GM21528 (cell line): Measurements from ENCODE around the gene ETFA.
"Not testable (repeated sequence)": the region's sequence is repeated elsewhere in the genome, so short reads cannot be mapped to it uniquely, and the experiment has no call there.

Experiments
- ATAC-seq: cut with Tn5 transposase; IDR thresholded peaks from one replicate; pipeline ENCODE4 v1.9.1; 2021; ENCODE audit warnings: mild to moderate bottlenecking, moderate library complexity; ENCODE audit not compliant: unreplicated experiment, low FRiP score

Gene ETFA

DNA sequence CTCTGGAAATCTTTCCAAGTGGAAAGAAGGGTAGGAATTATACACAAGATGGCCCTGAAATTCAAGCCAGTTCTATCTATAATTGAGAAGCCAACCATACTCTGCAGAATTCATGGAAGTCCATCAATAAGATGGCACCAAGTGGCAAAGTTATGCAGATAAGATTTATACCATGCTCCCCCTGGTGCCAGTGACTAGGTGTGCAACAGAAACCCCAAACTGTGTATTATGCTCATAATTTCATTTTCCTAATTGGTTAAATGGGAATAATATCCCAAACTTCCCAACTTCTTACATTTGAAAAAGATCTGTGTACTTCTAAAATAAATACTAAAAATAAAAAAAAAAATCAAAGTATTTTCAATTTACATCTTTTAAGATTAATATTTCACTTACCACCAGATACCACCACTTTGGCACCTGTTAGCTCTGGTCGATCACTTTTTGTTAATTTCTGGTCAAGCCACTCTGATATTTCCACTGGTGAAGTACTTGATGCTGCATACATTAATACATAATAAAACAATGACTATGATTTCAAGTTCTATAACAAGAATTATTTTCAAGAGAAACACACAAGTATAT lies 25.9 kb downstream of the ETFA start:
- no peak for ATAC-seq

DNA sequence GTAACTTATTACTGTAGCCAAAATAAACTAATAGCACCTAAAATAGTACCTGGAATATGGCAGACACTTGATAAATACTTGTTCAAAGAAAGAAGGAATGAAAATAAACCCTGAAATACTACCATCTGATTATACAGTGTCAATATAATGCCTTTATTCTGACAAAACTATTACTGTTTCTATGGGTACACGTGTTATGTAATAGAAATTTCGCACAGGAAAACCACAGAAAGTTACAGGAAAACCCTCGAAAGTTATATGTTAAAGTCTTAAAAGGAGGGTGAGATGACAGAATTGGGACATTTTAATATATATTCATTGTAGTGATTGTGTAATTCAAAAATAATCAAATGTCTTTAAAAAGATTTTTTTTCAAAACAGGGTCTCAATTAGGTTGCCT lies 28.8 kb downstream of the ETFA start:
- ATAC-seq = no peak

DNA sequence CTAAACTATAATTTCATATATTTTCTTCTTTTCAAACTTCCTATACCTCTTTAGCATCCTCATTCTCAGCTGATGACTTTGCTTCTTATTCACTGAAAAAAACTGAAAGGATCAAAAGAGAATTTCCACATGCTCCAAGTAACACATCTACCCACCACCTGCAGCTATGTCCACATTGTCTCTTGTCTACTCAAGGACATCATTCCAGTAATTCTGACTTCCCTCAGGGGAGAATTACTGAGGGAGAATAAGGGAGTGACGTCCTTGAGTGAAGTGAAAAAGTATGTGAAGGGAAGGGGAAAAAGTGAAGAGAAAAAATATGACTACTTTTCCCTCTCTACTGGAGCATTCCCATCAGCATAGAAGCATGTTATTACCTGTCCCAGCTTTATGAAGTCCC lies 32.6 kb downstream of the ETFA start:
- ATAC-seq = no peak

DNA sequence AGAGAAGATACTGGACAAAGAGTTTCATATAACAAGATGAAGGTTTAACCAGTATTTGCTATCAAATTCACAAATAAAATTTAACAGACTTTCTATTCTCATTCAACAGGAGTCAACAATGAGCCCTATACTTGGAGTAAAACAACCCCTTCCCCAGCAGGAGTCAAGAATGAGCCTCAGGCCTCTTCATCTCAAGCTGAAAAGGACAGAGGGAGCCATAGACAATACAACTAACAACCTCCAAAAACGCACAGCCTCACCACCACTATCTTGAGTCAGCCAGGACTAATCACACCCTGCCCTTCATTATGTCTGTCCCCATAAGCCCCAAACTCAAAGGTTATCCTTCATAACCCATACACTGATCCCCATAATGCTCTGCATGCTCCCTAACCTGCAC lies 36.4 kb downstream of the ETFA start:
- ATAC-seq = no peak

DNA sequence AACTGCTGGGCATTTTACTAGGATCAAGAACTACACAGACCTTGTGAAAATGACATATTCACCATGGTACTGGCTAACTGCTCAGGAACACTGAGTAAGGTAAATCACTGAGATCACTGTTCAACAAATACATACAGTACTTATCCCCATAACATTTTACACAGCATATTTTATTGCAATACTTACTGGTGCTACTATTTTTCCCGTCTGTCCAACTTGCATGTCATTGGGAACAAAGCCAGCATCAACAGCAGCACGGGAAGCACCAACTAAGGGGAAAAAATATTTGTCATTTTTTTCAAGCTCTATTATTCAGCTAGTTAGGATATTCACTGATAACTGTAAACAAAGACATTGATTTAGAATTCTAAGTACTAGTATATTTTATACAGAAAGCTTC lies 37.0 kb downstream of the ETFA start:
- no peak for ATAC-seq

DNA sequence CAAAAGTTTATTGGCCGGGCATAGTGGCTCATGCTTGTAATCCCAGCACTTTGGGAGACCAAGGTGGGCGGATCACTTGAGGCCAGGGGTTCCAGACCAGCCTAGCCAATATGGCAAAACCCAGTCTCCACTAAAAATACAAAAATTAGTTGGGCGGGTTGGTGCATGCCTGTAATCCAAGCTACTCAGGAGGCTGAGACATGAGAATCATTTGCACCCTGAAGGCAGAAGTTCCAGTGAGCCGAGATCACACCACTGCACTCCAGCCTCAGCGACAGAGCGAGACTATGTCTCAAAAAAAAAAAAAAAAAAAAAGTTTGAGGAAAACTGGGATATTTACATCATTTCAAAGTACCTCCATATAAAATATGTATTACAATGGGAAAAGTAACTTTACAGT lies 40.4 kb downstream of the ETFA start:
- ATAC-seq = no peak

DNA sequence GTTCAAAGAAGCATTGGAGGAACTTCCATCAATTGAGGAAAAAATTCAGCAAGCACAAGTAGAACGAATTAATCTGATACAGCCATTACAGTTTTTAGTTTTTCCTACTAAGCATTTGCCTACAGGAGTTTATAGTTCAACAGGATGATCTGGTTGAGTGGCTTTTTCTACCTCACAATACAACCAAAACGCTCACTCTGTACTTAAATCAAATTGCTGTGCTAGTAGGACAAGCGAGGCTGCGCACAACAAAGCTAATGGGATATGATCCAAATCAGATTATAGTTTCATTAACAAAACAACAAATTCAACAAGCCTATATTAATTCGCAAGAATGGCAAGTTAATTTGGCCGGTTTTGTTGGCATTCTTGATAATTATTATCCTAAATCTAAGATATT lies 44.2 kb downstream of the ETFA start:
- ATAC-seq = no peak

DNA sequence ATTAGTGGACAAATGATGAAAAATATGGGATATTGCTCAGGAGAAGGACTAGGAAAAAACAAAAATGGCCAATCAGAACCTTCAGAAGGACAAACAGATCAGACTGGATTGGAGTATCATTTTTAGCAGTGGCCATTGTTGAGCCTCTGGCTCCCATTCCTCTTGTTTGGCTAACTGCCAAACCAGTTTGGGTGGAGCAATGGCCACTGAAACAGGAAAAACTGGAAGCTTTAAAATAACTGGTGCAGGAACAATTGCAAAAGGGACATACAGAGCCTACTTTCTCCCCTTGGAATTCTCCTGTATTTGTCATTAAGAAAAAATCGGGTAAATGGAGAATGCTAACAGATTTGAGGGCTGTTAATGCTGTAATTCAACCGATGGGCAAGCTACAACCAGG lies 45.5 kb downstream of the ETFA start:
- ATAC-seq = not testable (repeated sequence)

DNA sequence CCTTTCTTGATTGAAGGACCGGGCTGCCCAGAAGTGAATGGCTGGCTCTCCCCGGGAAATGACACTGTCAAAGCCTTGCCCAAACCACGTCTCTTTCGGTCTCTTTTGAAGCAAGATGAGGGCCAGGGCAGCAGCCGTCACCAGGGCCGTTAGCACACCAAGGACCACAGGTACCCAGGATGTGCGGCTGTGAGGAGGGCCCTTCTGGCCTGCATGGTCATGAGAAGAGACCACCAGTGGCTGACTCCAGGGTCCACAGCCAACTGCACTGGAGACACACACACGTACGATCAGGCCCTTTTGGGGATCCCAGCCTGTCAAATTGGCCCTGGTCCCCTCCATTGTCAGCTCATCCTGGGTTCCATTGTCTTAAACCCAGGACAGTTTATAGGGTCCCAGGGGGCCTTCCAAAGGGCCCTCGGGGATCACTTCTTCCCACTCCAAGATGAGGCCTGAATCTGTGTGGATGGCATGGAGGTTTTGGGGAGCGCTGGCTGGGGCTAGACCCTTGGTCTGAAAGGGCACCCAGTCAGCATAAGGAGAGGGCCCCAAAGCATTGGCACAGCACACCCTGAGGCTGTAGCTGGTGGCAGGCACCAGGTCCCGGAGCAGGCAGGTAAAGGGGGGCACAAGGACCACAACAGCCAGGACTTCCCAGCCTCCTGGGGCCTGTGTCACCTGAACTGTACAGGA lies 50.9 kb downstream of the ETFA start:
- ATAC-seq = no peak

DNA sequence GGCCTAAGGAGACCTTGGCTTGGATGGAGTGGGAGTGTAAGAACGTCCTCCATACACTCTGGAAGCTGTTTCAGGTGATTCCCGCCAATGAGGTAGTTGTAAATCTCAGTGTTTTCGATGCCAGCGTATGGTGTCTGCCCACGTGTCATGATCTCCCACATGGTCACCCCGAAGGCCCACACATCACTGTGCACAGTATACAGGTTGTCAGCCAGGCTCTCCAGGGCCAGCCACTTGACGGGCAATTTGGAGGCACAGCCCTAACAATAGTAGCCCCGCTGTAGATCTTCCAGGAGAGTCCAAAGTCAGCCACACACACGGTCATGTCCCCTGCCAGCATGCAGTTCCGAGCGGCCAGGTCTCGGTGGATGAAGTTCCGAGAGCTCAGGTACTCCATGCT lies 51.9 kb downstream of the ETFA start:
- ATAC-seq = no peak

DNA sequence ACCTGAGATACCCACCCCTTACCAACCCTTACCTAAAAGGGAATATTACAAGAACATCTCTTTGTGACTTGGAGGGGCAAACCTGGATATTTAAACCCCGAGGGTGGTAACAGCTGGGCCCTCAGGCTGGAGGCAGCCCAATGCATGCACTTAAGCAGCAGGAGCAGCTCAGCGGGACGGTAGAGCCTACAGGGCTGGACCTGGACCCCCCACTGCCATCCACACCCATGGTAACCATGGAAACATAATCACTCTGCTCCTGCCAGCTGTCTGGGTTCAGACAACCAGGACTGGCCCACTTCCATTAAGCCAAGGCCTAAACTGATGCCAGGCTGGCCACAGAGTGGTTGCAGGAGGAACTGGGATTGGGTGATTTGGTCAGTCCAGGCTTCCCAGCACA lies 52.8 kb downstream of the ETFA start:
- no peak for ATAC-seq

DNA sequence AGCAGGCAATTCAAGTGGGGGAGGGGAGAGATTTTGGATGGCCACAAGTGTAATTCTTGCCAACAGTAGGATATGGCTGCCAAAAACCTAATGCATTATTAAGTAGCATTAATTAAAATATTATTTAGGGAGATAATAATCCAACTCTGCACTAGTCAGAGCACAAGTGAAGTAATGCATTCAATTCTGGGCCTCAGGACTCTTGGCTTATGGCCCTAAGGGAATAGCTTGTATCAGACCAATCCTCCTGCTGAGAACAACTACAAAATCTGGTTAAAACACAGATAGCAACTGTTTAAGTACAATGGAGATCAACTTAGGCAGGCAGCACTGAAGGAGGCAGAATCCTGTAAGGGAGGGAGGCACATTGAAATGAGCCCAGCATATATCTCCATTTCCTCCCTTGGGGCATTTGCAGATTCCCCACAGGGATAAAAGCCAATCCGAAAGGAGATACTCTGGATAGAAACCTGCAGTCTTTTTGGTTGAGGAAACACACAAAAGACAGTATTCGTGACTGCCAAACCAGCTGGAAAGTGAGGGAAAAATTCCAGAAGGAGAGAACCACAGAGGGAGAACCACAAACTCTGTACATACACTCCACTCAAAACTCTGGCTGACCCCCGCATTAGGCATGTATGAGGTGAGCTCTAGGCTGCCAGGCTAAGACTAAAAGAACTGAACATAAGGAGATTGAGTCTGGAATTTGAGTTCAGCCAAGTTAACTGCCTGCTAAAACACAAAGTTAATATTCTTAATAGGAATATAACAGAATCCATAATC lies 57.4 kb downstream of the ETFA start:
- no peak for ATAC-seq

DNA sequence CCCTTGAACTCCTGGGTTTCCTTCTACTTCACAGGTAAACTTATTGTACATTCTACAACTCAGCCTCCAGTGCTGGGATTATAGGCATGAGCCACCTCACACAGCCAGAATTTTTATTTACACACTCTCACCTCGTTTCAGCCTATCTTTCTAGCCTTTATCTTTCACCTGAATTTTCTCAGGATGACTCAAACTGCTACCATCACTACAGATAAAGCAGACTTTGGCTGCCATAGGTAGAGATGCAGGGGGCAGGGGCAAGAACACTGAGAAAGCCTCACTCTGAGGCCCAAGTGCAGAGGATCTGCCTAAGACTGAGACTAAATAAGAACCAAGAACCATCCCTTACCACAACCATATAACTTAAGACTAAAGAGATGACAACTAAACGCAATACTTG lies 59.0 kb downstream of the ETFA start:
- ATAC-seq = no peak

DNA sequence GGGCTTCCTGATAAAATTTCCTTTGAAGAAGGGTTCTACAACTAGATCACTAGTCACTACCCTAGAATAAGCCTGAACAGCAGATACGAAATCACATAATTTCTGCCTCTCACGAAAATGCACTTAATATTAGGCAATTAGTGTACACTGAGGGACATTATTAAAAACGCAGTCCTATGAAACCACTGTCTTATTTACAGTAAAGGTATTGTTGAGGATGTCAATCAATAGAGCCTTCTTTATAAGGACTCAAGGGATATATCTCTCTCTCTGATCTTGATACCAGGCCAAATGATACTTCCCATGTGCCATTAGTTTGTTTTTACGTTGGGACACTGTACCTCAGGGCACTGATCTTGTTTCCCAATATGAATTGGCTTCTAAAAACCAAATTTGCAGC lies 59.6 kb downstream of the ETFA start:
- ATAC-seq = no peak

DNA sequence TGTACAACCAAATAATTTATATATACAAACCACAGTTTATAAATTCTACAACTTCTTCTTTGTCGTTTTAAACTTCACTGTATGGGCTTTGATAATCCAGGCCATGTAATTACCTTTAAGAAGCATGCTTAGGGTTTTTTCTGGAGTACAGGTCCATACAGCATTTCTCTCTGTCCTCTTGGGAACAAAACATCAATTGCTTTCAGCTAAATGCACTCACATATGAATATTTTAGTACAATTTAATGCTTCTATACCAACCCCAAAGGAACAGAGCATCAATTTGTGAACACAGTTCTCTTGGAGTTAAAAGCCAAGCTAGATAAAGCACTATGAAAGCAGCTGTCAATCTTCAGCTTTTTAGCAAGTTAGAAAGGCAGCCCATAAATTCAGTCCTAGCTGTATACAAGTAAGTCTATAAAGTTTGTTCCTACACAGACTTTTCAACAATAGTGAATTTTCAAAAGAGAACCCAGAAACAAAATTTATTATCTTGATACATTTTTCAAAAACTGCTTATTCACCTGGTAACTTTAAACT lies 66.1 kb downstream of the ETFA start:
- ATAC-seq = no peak

DNA sequence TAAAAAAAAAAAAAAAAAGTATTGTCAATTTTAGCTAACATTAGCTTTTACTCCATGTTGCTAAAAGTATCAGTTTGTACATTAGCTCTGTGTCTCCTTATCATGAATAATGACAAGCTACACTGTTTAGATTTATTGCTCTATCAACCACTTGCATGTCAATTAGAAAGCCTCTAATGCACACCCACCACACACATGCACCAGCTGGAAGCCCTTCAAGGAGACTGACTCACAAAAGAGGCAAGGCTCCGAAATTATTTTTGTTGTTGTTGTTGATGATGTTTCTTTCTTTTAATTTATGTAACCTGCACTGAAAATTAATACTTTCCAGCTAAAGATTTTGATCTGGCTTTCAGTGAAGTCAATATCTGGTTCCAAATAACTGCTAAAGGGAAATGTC lies 71.5 kb downstream of the ETFA start:
- no peak for ATAC-seq

DNA sequence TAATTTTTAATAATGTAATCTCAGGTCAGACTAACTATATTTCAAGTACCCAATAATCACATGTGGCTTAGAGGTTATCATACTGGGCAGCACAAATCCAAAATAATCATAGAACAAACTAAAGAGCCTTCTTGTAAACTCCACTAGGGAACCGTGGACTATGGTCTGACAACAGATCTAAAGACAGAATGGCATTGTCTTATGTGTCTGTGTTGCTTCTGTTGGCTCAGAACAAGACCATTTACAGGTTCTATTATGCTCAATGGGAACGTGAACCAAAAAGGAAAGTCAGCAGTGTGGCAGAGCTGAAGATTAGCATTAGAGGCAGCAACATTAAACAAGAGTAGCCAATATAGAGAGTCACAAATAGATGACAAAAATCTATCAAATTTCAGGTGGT lies 74.9 kb downstream of the ETFA start:
- ATAC-seq = no peak

DNA sequence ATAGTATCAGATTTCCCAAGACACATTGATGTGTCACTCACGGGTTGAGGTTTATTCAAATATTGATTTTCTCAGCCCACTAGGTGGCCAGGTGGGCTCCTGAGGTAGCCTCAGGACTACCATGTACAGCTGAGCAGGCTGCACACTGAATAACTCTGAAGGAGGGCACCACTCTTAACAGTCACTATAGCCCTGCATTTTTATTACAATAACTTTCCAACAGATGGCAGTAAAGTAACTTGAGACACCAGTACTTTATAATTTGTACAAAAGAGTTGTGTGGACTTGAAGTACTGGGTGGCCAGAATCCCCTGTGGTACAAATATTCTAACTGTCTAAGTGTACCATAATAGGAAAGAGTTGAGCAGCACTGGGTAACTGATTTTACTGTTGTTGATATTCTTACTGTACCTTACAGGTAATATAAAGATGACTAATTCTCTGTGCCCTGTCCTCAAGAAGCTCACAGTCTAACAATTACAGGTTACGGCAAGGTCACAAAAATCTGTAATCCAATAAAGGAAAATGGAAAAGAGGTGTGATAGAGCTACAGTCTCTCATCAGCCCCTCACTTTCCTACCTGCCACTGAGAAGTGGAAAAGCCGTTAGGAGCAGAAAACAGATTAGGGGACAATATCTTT lies 76.0 kb downstream of the ETFA start:
- no peak for ATAC-seq

DNA sequence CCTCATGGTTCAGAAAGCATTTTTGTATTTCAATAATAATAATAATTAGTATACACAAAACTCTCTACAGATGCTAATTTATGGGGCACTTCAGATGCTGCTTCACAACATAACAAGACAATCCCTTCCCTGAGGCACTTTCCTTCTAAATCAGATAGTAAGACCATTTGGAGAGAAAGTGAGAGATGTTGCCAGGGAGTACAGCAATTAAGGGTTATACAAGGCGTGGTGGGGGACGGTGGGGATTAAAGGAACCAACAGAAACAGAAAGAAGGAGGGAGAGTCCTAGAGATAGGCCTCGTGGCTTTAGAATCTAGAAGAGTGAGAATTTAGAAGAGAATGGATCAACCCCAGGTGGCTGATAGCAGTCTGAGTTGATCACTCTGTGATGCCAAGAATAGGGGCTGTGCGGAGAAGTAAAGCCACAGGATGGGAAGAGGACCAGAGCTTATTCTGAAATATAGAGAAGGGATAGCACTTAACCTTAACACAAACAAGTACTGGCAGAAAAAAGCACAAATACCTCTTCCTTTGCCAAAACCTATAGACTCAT lies 76.9 kb downstream of the ETFA start:
- no peak for ATAC-seq

DNA sequence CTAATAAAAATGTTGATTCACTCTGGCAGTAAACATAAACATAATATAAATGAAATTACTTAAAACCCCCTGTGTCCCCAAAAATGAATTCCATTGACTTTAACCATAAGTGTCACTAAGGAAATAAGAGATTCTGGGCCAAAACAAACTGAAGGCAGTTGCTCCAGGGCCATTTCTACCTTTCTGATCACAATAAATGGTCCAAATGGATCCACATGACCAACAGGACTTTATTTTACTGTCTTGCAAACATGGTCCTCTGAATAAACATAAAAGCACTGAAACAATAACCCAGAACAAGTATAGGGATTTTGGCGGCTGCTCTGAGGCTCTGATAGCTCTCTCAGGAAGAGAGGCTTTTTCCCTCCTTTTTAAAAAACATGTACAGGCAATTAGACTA lies 77.3 kb downstream of the ETFA start:
- ATAC-seq = no peak

DNA sequence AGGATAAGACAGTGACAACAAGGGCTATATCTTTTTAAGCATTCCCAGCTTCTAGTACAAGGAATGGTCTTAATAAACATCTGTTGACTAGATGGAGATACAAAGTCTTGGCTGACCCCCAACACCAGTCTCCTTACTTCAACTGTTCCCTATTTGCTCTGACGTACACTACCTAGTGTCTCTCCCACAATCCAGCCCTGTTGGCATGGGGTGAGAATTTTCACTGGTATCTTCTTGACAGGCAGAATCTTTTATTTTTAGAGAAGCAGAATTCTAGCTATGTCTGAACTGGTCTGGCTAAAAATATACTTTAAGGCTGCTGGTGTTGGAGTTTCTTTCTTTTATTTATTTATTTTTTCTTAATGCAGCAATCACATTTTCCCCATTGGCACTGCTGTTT lies 82.0 kb downstream of the ETFA start:
- ATAC-seq = no peak
